K562 (cell line): Measurements from ENCODE around the gene MYO18A. TPM values are rescaled to one million over a fixed set of nuclear protein-coding genes. Genes with fewer than 3 reads are reported as not detected.

ENCODE experiments used
- ATAC-seq: fragments of 200-7000 bp; cut with Tn5 transposase; 3 replicates; pipeline ENCODE4 v1.9.1; 2020; ENCODE audit warnings: moderate library complexity
- BruUV-seq: library from RNA; stranded (reverse); fragments of 400-500 nt; replicated peaks from 2 replicates; lab custom pipeline; 2021; lab: Mats Ljungman, UMichigan
- CTCF ChIA-PET: fragments of 300-600 bp; formaldehyde crosslinking; extraction: SDS; loops from one replicate; lab custom pipeline; 2021; ENCODE audit warnings: low intra/inter-chr PET ratio; lab: Yijun Ruan, JAX
- POLR2A ChIA-PET: fragments of 300-600, 350-650 bp; sonication (Branson Sonifier 250); formaldehyde crosslinking; extraction: SDS; loops from one replicate; lab custom pipeline; 2021; ENCODE audit warnings: antibody characterized with exemption, inconsistent platforms; lab: Yijun Ruan, JAX
- DNase-seq, 4 experiments: peaks; one replicate each; pipeline versions ENCODE4 v3.0.0 to v3.0.0-alpha.2; 2011 to 2018; ENCODE audit warnings: low spot score in 3 of 4, mixed read lengths in 3 of 4; ENCODE audit errors: extremely low read depth in 1 of 4
- FAIRE-seq: peaks from 2 replicates; lab custom pipeline; 2011; peaks lifted over from hg19 to GRCh38; lab: Jason Lieb, UNC
- H2AFZ ChIP-seq: 2 replicates; pipeline ENCODE4 v1.6.0; 2011; ENCODE audit warnings: low read depth, low read length, control low read depth, inconsistent platforms
- H3K27ac ChIP-seq: fragments of 200-600 bp; 3 replicates; pipeline ENCODE4 v1.8.0; 2011; ENCODE audit warnings: low read depth, mild to moderate bottlenecking, control low read depth, inconsistent platforms, low read length, moderate library complexity, mixed read lengths; ENCODE audit errors: extremely low read depth
- H3K27me3 ChIP-seq, 2 experiments: fragments of 300-600 bp in 1 of 2; 2 replicates in 1 of 2; 3 replicates in 1 of 2; pipeline versions ENCODE4 v1.6.0 to v1.8.0; 2011; ENCODE audit warnings: inconsistent platforms in 2 of 2, low read length in 2 of 2, mild to moderate bottlenecking in 1 of 2, mixed read lengths in 1 of 2, moderate library complexity in 1 of 2; ENCODE audit not compliant: control insufficient read depth in 2 of 2, insufficient read depth in 2 of 2
- H3K36me3 ChIP-seq: fragments of 300-600 bp; 3 replicates; pipeline ENCODE4 v1.8.0; 2011; ENCODE audit warnings: mild to moderate bottlenecking, low read length, inconsistent platforms; ENCODE audit not compliant: control insufficient read depth, insufficient read depth
- H3K4me1 ChIP-seq, 2 experiments: fragments of 200-600 bp in 1 of 2; replicated peaks in 1 of 2; 2 replicates in 1 of 2; 3 replicates in 1 of 2; pipeline versions ENCODE4 v1.5.1 to v1.8.0; 2011; ENCODE audit warnings: inconsistent platforms in 2 of 2, low read length in 2 of 2, mild to moderate bottlenecking in 1 of 2, mixed read lengths in 1 of 2, moderate library complexity in 1 of 2; ENCODE audit not compliant: control insufficient read depth in 2 of 2, insufficient read depth in 2 of 2
- H3K4me2 ChIP-seq: 2 replicates; pipeline ENCODE4 v1.6.1; 2011; ENCODE audit warnings: low read length, control low read depth, inconsistent platforms, mixed read lengths; ENCODE audit not compliant: insufficient read depth
- H3K4me3 ChIP-seq: fragments of 200-600 bp; sonication (generic), shearing (Covaris generic); 2 replicates; pipeline ENCODE4 v1.5.1; 2016; ENCODE audit warnings: control low read depth, inconsistent platforms
- H3K79me2 ChIP-seq: fragments of 200-600 bp; 3 replicates; pipeline ENCODE4 v1.8.0; 2011; ENCODE audit warnings: low read length, inconsistent platforms; ENCODE audit not compliant: control insufficient read depth, insufficient read depth
- H3K9ac ChIP-seq, 2 experiments: 2 replicates each; pipeline versions ENCODE4 v1.6.0 to v1.6.1; 2011; ENCODE audit warnings: low read depth in 2 of 2, low read length in 2 of 2, control low read depth in 1 of 2, inconsistent platforms in 1 of 2, mild to moderate bottlenecking in 1 of 2, mixed read lengths in 1 of 2; ENCODE audit not compliant: insufficient read depth in 1 of 2
- H3K9me1 ChIP-seq: one replicate; pipeline ENCODE4 v1.6.0; 2011; ENCODE audit warnings: inconsistent platforms, mild to moderate bottlenecking, low read length, moderate library complexity; ENCODE audit not compliant: control insufficient read depth, insufficient read depth
- H3K9me3 ChIP-seq: replicated peaks from 2 replicates; pipeline ENCODE4 v1.5.1; 2011; ENCODE audit warnings: low read depth, low read length, inconsistent platforms; ENCODE audit not compliant: control insufficient read depth, insufficient read depth
- H4K20me1 ChIP-seq: replicated peaks from 2 replicates; pipeline ENCODE4 v1.6.1; 2011; ENCODE audit warnings: low read length, inconsistent platforms, mixed read lengths; ENCODE audit not compliant: control insufficient read depth, insufficient read depth
- NFE2 ChIP-seq: IDR thresholded peaks from 2 replicates; pipeline ENCODE4 v1.6.1; 2014; ENCODE audit warnings: antibody characterized with exemption, low read depth
- SMC3 ChIP-seq: conservative IDR thresholded peaks from 2 replicates; pipeline ENCODE4 v1.6.1; 2011; ENCODE audit warnings: low read depth, low read length, improper control_type of control experiment; ENCODE audit not compliant: insufficient read depth
- ZNF75A ChIP-seq: fragments of 450-650 bp; formaldehyde crosslinking; IDR thresholded peaks from 2 replicates; pipeline ENCODE4 v1.4.0; 2020; ENCODE audit warnings: mild to moderate bottlenecking
- WGBS: fragments of 100-300 bp; shearing (Covaris generic); methylation state at CpG from one replicate; pipeline ENCODE4 v1.1.6; 2016; ENCODE audit warnings: low coverage, mixed read lengths; ENCODE audit not compliant: insufficient coverage; ENCODE audit errors: missing lambda C conversion rate; 5-methylcytosine and 5-hydroxymethylcytosine counted together
- in situ Hi-C: fragments of 300-500 bp; cut with MboI; formaldehyde crosslinking; loops from 4 replicates; pipeline ENCODE4 v1.15.0; 2018; ENCODE audit warnings: inconsistent platforms, mixed read lengths
- intact Hi-C: fragments of 100-400 bp; cut with micrococcal nuclease; formaldehyde crosslinking; loops from 2 replicates; pipeline ENCODE4 v1.14.2; 2022
- polyA plus RNA-seq, 8 experiments: library from polyadenylated mRNA; depleted of rRNA in 4 of 8; stranded (reverse) in 5 of 8; unstranded in 3 of 8; fragments of >200 nt; fragmentation: Nextera tagmentation in 2 of 8; fragmentation: Illumina TruSeq in 1 of 8; extraction: Ambion mirVana in 2 of 8; extraction: Trizol in 1 of 8; gene quantifications; 2 replicates each; pipeline versions ENCODE4 v1.2.1 to v1.2.3, GENCODE V29; 2011 to 2014; ENCODE audit warnings: inconsistent platforms in 1 of 8, missing spikeins in 1 of 8
- total RNA-seq, 7 experiments: library from RNA; depleted of rRNA in 6 of 7; stranded (reverse); fragments of >200 nt in 6 of 7; fragmentation: Illumina TruSeq in 2 of 7; extraction: Trizol in 2 of 7; gene quantifications; 2 replicates each; pipeline versions ENCODE4 v1.2.1 to v1.2.3, GENCODE V29; 2011 to 2021; ENCODE audit warnings: low replicate concordance in 1 of 7
- TF ChIP-seq, protein P1 (sequence below), 3 experiments: fragments of 200-800 bp in 1 of 3; sonication (Bioruptor generic) in 1 of 3; sonication (generic) in 1 of 3; formaldehyde crosslinking in 1 of 3; IDR thresholded peaks; 2 replicates each; pipeline versions ENCODE4 v1.6.1 to v1.8.0; 2016 to 2022; ENCODE audit warnings: mild to moderate bottlenecking in 2 of 3, missing compliant biosample characterization in 2 of 3, missing genetic modification characterization in 2 of 3, missing genetic modification reagents in 1 of 3
- TF ChIP-seq, protein P2 (sequence below): fragments of 200-800 bp; sonication (Bioruptor generic); IDR thresholded peaks from 2 replicates; pipeline ENCODE4 v1.6.1; 2017; ENCODE audit warnings: missing genetic modification characterization, missing compliant biosample characterization
- TF ChIP-seq, protein P3 (sequence below), 3 experiments: IDR thresholded peaks in 2 of 3; conservative IDR thresholded peaks in 1 of 3; 2 replicates each; pipeline ENCODE4 v1.5.1; 2011 to 2012; ENCODE audit warnings: low read length in 3 of 3, mild to moderate bottlenecking in 3 of 3, control low read depth in 2 of 3, improper control_type of control experiment in 1 of 3, inconsistent platforms in 1 of 3, low read depth in 1 of 3, mixed read lengths in 1 of 3, moderate library complexity in 1 of 3; ENCODE audit not compliant: insufficient read depth in 2 of 3

MYO18A gene
- total and polyA plus RNA-seq, 9 of the 15 experiments (the other 6 are each of a cell fraction or from before 2014, with no cell fraction given): 2.5 to 65.4 (median 17.1) TPM

DNA sequence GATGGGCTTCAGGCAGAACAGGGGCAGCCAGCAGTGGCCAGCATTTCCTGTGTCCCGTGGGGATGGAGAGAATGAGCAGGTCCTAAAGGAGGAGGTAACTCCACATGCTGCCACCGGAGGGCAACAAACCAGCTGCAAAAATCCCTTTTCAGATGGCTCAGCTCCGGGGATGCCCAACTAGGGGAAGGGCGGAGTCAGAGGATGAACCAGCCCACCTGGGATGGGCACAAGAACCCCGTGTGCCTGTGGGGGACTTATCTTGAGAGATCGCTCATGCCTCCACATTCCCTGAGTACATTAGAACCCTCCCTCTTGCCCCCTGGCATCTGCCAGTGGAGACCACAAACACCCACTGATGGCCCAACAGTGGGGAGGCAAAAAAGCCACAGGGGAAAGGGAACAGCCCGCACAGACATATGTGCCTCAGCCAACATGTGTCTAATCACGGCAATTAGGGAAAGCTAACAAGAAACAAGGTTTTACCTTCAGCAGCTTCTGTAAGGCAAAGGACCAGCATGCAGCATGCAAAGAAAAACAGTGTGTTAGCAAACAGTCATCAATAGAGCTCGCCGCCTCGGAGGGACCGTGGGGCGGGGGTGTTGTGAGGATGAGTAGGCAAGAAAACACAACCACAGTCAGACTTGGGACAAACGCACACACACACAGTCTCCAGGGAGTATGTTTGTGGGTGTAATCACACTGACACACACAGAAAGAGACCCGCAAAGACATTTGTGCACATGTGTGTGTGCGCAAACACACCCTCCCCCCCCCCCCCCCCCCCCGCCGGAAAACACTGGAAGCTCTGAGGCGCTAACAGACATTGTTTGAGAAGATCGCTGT is 64.0 kb downstream of the MYO18A start:
- Histone ChIP-seq H3K4me2 (no peak overlapping the region; the same call in 1 of the 2 replicates), H3K9me3 (no peaks in the 10 kb centered on the region), H3K79me2 (no peaks in the 10 kb centered on the region), H3K27me3 (no peaks in the 10 kb centered on the region), H3K4me3 (no peak overlapping the region), H3K4me1 (peaks cover 10 to 18% of the 10 kb centered on the region in 2 experiments; a peak in 4 of 5 replicates), H4K20me1 (peaks cover 25% of the 10 kb centered on the region; the same call in 1 of the 2 replicates), H3K9ac (no peak overlapping the region), H3K9me1 (peaks cover 9% of the 10 kb centered on the region), H3K27ac (no peak overlapping the region; the same call in 2 of the 3 replicates), H2AFZ (no peak overlapping the region), H3K36me3 (peaks cover 78% of the 10 kb centered on the region; the same call in 2 of the 3 replicates)
- ChIA-PET POLR2A (interaction anchor here (0.5 to 1.6 kb wide), 9 partner anchors 15 to 175 kb away, joined by 3 to 6 read pairs (median 3); partner anchors contain the start of gene PHF12), CTCF (interaction anchor here (0.6 to 3.0 kb wide), 4 partner anchors 93 to 432 kb away, joined by 3 to 22 read pairs (median 4); no protein-coding TSS in a partner anchor)
- TF ChIP-seq, protein P1, sequence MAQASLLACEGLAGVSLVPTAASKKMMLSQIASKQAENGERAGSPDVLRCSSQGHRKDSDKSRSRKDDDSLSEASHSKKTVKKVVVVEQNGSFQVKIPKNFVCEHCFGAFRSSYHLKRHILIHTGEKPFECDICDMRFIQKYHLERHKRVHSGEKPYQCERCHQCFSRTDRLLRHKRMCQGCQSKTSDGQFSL (CRISPR knock-in tag; IDR thresholded peaks at IDR 0.05): 0 out of 2 replicates have a peak, but pooled peaks have one; percentile 15
- TF ChIP-seq, protein P1 (tag; IDR thresholded peaks at IDR 0.05): peak in 1 of 2 experiments; percentile 81; a peak in 2 of 4 replicates
- TF ChIP-seq ZNF75A (CRISPR knock-in tag): no peak
- TF ChIP-seq, protein P2, sequence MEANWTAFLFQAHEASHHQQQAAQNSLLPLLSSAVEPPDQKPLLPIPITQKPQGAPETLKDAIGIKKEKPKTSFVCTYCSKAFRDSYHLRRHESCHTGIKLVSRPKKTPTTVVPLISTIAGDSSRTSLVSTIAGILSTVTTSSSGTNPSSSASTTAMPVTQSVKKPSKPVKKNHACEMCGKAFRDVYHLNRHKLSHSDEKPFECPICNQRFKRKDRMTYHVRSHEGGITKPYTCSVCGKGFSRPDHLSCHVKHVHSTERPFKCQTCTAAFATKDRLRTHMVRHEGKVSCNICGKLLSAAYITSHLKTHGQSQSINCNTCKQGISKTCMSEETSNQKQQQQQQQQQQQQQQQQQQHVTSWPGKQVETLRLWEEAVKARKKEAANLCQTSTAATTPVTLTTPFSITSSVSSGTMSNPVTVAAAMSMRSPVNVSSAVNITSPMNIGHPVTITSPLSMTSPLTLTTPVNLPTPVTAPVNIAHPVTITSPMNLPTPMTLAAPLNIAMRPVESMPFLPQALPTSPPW (CRISPR knock-in tag): peak; percentile 47; the same call in 1 of the 2 replicates
- TF ChIP-seq, protein P3, sequence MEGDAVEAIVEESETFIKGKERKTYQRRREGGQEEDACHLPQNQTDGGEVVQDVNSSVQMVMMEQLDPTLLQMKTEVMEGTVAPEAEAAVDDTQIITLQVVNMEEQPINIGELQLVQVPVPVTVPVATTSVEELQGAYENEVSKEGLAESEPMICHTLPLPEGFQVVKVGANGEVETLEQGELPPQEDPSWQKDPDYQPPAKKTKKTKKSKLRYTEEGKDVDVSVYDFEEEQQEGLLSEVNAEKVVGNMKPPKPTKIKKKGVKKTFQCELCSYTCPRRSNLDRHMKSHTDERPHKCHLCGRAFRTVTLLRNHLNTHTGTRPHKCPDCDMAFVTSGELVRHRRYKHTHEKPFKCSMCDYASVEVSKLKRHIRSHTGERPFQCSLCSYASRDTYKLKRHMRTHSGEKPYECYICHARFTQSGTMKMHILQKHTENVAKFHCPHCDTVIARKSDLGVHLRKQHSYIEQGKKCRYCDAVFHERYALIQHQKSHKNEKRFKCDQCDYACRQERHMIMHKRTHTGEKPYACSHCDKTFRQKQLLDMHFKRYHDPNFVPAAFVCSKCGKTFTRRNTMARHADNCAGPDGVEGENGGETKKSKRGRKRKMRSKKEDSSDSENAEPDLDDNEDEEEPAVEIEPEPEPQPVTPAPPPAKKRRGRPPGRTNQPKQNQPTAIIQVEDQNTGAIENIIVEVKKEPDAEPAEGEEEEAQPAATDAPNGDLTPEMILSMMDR (IDR thresholded peaks at IDR 0.05 in 2 of 3, conservative IDR thresholded peaks at IDR 0.05 in 1 of 3; ENCODE audit: insufficient read depth in 2 of 3, low read depth in 1 of 3, low read length in 3 of 3): peak; percentile 48 to 63 (median 58)
- TF ChIP-seq NFE2: peak; percentile 66
- 0 out of 2 replicates have a peak, but pooled peaks have one; percentile 8 for TF ChIP-seq SMC3
- ATAC-seq (peak; percentile 42; the same call in 2 of the 3 replicates), DNase-seq (peak; percentile 50 to 79 (median 66)), FAIRE-seq (peak; percentile 82)
- 45% methylated on average over 15 of the region's 20 CpGs for WGBS
- in situ Hi-C loops (no loop called here), intact Hi-C loops (loop anchor here (10.0 kb wide), 1 partner anchor 391 kb away; the partner anchor contains the start of genes NEK8 and TLCD1)
- no TSS peak for BruUV-seq
